NB4 (cell line): ENCODE measurements around the gene FRMPD4.

ENCODE experiments used
- DNase-seq: peaks from one replicate; pipeline ENCODE4 v3.0.0; 2010; ENCODE audit warnings: low read depth
- H3K4me3 ChIP-seq: one replicate; pipeline ENCODE4 v1.5.1; 2011; ENCODE audit warnings: mild to moderate bottlenecking, low read depth, low read length, moderate library complexity
- CTCF ChIP-seq: IDR thresholded peaks from one replicate; pipeline ENCODE4 v1.5.1; 2012; ENCODE audit warnings: low read depth, low read length
- MAX ChIP-seq: IDR thresholded peaks from 2 replicates; pipeline ENCODE4 v1.6.1; 2011; ENCODE audit warnings: low read depth, low read length
- MYC ChIP-seq: IDR thresholded peaks from 2 replicates; pipeline ENCODE4 v1.6.1; 2011; ENCODE audit warnings: low read depth, low read length
- POLR2A ChIP-seq: IDR thresholded peaks from 2 replicates; pipeline ENCODE4 v1.6.1; 2011; ENCODE audit warnings: mild to moderate bottlenecking; ENCODE audit not compliant: insufficient read length; ENCODE audit errors: extremely low read depth

The FRMPD4 gene

GRCh38 chrX:12234534-12235329, 96.5 kb downstream of the FRMPD4 start:
- DNase-seq: no peak
- no peak for TF ChIP-seq MAX
- no peak for TF ChIP-seq POLR2A
- TF ChIP-seq MYC: no peak
- no peak for TF ChIP-seq CTCF
- no peak overlapping the region for H3K4me3 ChIP-seq

- DNase-seq: no peak
- TF ChIP-seq MAX: no peak
- no peak for TF ChIP-seq CTCF
Observed at GRCh38 chrX:12236156-12236555, 97.9 kb downstream of the FRMPD4 start.

GRCh38 chrX:12237131-12237530, 98.9 kb downstream of the FRMPD4 start:
- no peak overlapping the region for H3K4me3 ChIP-seq
- no peak for TF ChIP-seq MYC
- TF ChIP-seq POLR2A: no peak
- no peak for TF ChIP-seq MAX
- no peak for TF ChIP-seq CTCF
- no peak for DNase-seq

More at GRCh38 chrX:12236156-12236555, 97.9 kb downstream of the FRMPD4 start:
- H3K4me3 ChIP-seq: no peak overlapping the region

GRCh38 chrX:12237771-12238170, 99.5 kb downstream of the FRMPD4 start:
- H3K4me3 ChIP-seq: no peak overlapping the region
- no peak for TF ChIP-seq MYC
- TF ChIP-seq POLR2A: no peak
- TF ChIP-seq MAX: no peak
- TF ChIP-seq CTCF: no peak
- no peak for DNase-seq

- no peak for TF ChIP-seq POLR2A
- no peak for TF ChIP-seq MYC
- TF ChIP-seq MAX: no peak
- no peak for TF ChIP-seq CTCF
- no peak overlapping the region for H3K4me3 ChIP-seq
- DNase-seq: no peak
Observed at GRCh38 chrX:12239356-12240082, 101.2 kb downstream of the FRMPD4 start.
